ENCODE measurements around the gene STPG4.
"Not testable (repeated sequence)": the region's sequence is repeated elsewhere in the genome, so short reads cannot be mapped to it uniquely, and the experiment has no call there.

The STPG4 gene

GRCh38 chr2:47172156-47172921, 17.2 kb upstream of the STPG4 start:
- TF ChIP-seq ZNF565 (CRISPR knock-in tag; conservative IDR thresholded peaks at IDR 0.05; ENCODE audit: low read depth) (no peak), TOX (CRISPR knock-in tag; IDR thresholded peaks at IDR 0.05; ENCODE audit: borderline replicate concordance) (no peak), ZNF8 (CRISPR knock-in tag; IDR thresholded peaks at IDR 0.05) (no peak), SNAI2 (CRISPR knock-in tag; IDR thresholded peaks at IDR 0.05) (no peak), CREB5 (CRISPR knock-in tag; IDR thresholded peaks at IDR 0.05; ENCODE audit: low read depth) (no peak), CSRNP3 (CRISPR knock-in tag; IDR thresholded peaks at IDR 0.05) (peak; percentile 63; the same call in 1 of the 2 replicates), RARB (CRISPR knock-in tag; IDR thresholded peaks at IDR 0.05) (no peak), ESRRG (CRISPR knock-in tag; IDR thresholded peaks at IDR 0.05) (0 out of 2 replicates have a peak, but pooled peaks have one; percentile 24), PATZ1 (CRISPR knock-in tag; IDR thresholded peaks at IDR 0.05; ENCODE audit: borderline replicate concordance) (no peak), ZFP3 (CRISPR knock-in tag; IDR thresholded peaks at IDR 0.05) (no peak), OSR1 (CRISPR knock-in tag; IDR thresholded peaks at IDR 0.05) (no peak), PPARA (CRISPR knock-in tag; IDR thresholded peaks at IDR 0.05; ENCODE audit: borderline replicate concordance) (no peak), BACH2 (CRISPR knock-in tag; IDR thresholded peaks at IDR 0.05; ENCODE audit: borderline replicate concordance) (no peak)
- ATAC-seq: no peak

GRCh38 chr2:47169784-47170183, 14.7 kb upstream of the STPG4 start:
- no peak for ATAC-seq
- no peak for TF ChIP-seq BACH2 (CRISPR knock-in tag; IDR thresholded peaks at IDR 0.05; ENCODE audit: borderline replicate concordance)
- no peak for TF ChIP-seq ZFP3 (CRISPR knock-in tag; IDR thresholded peaks at IDR 0.05)
- TF ChIP-seq TOX (CRISPR knock-in tag; IDR thresholded peaks at IDR 0.05; ENCODE audit: borderline replicate concordance): no peak
- TF ChIP-seq ZFP30 (CRISPR knock-in tag; IDR thresholded peaks at IDR 0.05): no peak
- TF ChIP-seq CREB5 (CRISPR knock-in tag; IDR thresholded peaks at IDR 0.05; ENCODE audit: low read depth): no peak
- no peak for TF ChIP-seq PATZ1 (CRISPR knock-in tag; IDR thresholded peaks at IDR 0.05; ENCODE audit: borderline replicate concordance)
- TF ChIP-seq CSRNP3 (CRISPR knock-in tag; IDR thresholded peaks at IDR 0.05): no peak
- TF ChIP-seq GLIS3 (CRISPR knock-in tag; IDR thresholded peaks at IDR 0.05): no peak
- TF ChIP-seq ESRRG (CRISPR knock-in tag; IDR thresholded peaks at IDR 0.05): no peak
- TF ChIP-seq CSDC2 (CRISPR knock-in tag; IDR thresholded peaks at IDR 0.05): no peak
- no peak for TF ChIP-seq ZNF8 (CRISPR knock-in tag; IDR thresholded peaks at IDR 0.05)
- TF ChIP-seq ZC3H10 (CRISPR knock-in tag; IDR thresholded peaks at IDR 0.05): no peak
- no peak for TF ChIP-seq OSR1 (CRISPR knock-in tag; IDR thresholded peaks at IDR 0.05)
- TF ChIP-seq SNAI2 (CRISPR knock-in tag; IDR thresholded peaks at IDR 0.05): no peak
- TF ChIP-seq POU6F1 (CRISPR knock-in tag; IDR thresholded peaks at IDR 0.05; ENCODE audit: borderline replicate concordance, low read depth): no peak
- TF ChIP-seq ZNF565 (CRISPR knock-in tag; conservative IDR thresholded peaks at IDR 0.05; ENCODE audit: low read depth): no peak
- TF ChIP-seq PPARA (CRISPR knock-in tag; IDR thresholded peaks at IDR 0.05; ENCODE audit: borderline replicate concordance): no peak
- no peak for TF ChIP-seq RARB (CRISPR knock-in tag; IDR thresholded peaks at IDR 0.05)
- no peak for TF ChIP-seq ISL1 (CRISPR knock-in tag; IDR thresholded peaks at IDR 0.05)

- ATAC-seq: not testable (repeated sequence)
Measured at GRCh38 chr2:47168895-47169294, 13.8 kb upstream of the STPG4 start.
